HuH-7.5 (cell line): ENCODE results near the gene DYSF.

Experiments used
- DNase-seq: peaks from one replicate; pipeline ENCODE4 v3.0.0; 2011; ENCODE audit warnings: low spot score

Gene DYSF

GRCh38 chr2:71734620-71735019 lies 281.3 kb downstream of the DYSF start:
- DNase-seq = no peak

GRCh38 chr2:71735676-71736075 lies 282.3 kb downstream of the DYSF start:
- no peak for DNase-seq
